A549 treated with ZK216348 at 1 μM for 4 hours (cell line): ENCODE data around the gene SF3B2. TPM values are rescaled to one million over a fixed set of nuclear protein-coding genes. Genes with fewer than 3 reads are reported as not detected.

Source experiments
- total RNA-seq: library from RNA; stranded (reverse); fragments of 200-300 nt; extraction: Qiagen RNA extraction; gene quantifications from 5 replicates; pipeline ENCODE4 v1.2.3, GENCODE V29; 2022; ENCODE audit warnings: low read depth

Gene SF3B2
- total RNA-seq, result 166 to 198 TPM (median 173 TPM) in 5 replicates

GRCh38 chr11:66051766-66052663 lies at the start of gene SF3B2:
Gene SF3B2, plus strand, starts transcription at chr11:66052364. Its CDS starts 21 bp downstream, at chr11:66052385.

GRCh38 chr11:66011785-66012303 lies 40.3 kb upstream of the SF3B2 start, which contains the start of gene CST6:
Gene CST6, plus strand, starts transcription at chr11:66012008. Its CDS starts 37 bp downstream, at chr11:66012045.

GRCh38 chr11:66026017-66026529 lies 26.1 kb upstream of the SF3B2 start, which contains the start of gene CATSPER1:
Gene CATSPER1, minus strand, starts transcription at chr11:66026479. Its CDS starts 100 bp downstream, at chr11:66026379.

GRCh38 chr11:66048547-66049323 lies 3.4 kb upstream of the SF3B2 start, which contains the start of gene GAL3ST3:
Gene GAL3ST3, minus strand, starts transcription at chr11:66049161. Its CDS starts 3,746 bp downstream, at chr11:66045415.

GRCh38 chr11:66069715-66070603 lies 17.8 kb downstream of the SF3B2 start, which contains the start of gene PACS1:
Gene PACS1, plus strand, starts transcription at chr11:66070272. Its CDS starts 215 bp downstream, at chr11:66070487.

Other genes with a start within 250 kb of the SF3B2 start
- not detected in 5 replicates for gene SNX32, start 218.4 kb upstream of the SF3B2 start, total RNA-seq
- 1,889 to 2,400 TPM (median 2,225 TPM) in 5 replicates for gene CFL1, start 194.2 kb upstream of the SF3B2 start, total RNA-seq
- 23.9 to 43.5 TPM (median 31.9 TPM) in 5 replicates for gene MUS81, start 191.9 kb upstream of the SF3B2 start, total RNA-seq
- gene EFEMP2, start 179.6 kb upstream of the SF3B2 start, total RNA-seq, result 0.92 to 1.8 TPM (median 1.4 TPM) in 5 replicates
- 0.20 TPM in 1 of 5 replicates, not detected in the others for gene CTSW, start 172.5 kb upstream of the SF3B2 start, total RNA-seq
- gene FIBP, start 163.9 kb upstream of the SF3B2 start, total RNA-seq, result 62.6 to 93.4 TPM (median 84.9 TPM) in 5 replicates
- gene CCDC85B, start 161.7 kb upstream of the SF3B2 start, total RNA-seq, result 20.0 to 52.5 TPM (median 49.0 TPM) in 5 replicates
- gene FOSL1, start 152.0 kb upstream of the SF3B2 start, total RNA-seq, result 132 to 214 TPM (median 155 TPM) in 5 replicates
- 27.1 to 54.3 TPM (median 50.1 TPM) in 5 replicates for gene C11orf68, start 133.3 kb upstream of the SF3B2 start, total RNA-seq
- 158 to 325 TPM (median 225 TPM) in 5 replicates for gene DRAP1, start 132.9 kb upstream of the SF3B2 start, total RNA-seq
- gene TSGA10IP, start 106.9 kb upstream of the SF3B2 start, total RNA-seq, result not detected in 5 replicates
- 43.2 to 70.5 TPM (median 61.2 TPM) in 5 replicates for gene SART1, start 90.6 kb upstream of the SF3B2 start, total RNA-seq
- gene EIF1AD, start 50.2 kb upstream of the SF3B2 start, total RNA-seq, result 36.9 to 46.3 TPM (median 39.5 TPM) in 5 replicates
- gene BANF1, start 49.9 kb upstream of the SF3B2 start, total RNA-seq, result 370 to 493 TPM (median 487 TPM) in 5 replicates
- gene CST6, start 40.4 kb upstream of the SF3B2 start, total RNA-seq, result not detected in 5 replicates
- gene CATSPER1, start 25.9 kb upstream of the SF3B2 start, total RNA-seq, result 1.2 to 2.4 TPM (median 2.1 TPM) in 5 replicates
- not detected in 5 replicates for gene GAL3ST3, start 3.2 kb upstream of the SF3B2 start, total RNA-seq
- gene PACS1, start 17.9 kb downstream of the SF3B2 start, total RNA-seq, result 54.8 to 98.9 TPM (median 79.2 TPM) in 5 replicates
- 29.5 to 52.1 TPM (median 46.6 TPM) in 5 replicates for gene KLC2, start 205.3 kb downstream of the SF3B2 start, total RNA-seq
- 103 to 154 TPM (median 150 TPM) in 5 replicates for gene RAB1B, start 216.3 kb downstream of the SF3B2 start, total RNA-seq
- gene CNIH2, start 225.8 kb downstream of the SF3B2 start, total RNA-seq, result 0.88 to 2.7 TPM (median 1.7 TPM) in 5 replicates
- 84.4 to 117 TPM (median 115 TPM) in 5 replicates for gene YIF1A, start 236.8 kb downstream of the SF3B2 start, total RNA-seq
- gene TMEM151A, start 239.5 kb downstream of the SF3B2 start, total RNA-seq, result 1.2 to 4.3 TPM (median 3.5 TPM) in 5 replicates